ENCODE results near the gene STYK1.
"Not testable (repeated sequence)": the region's sequence is repeated elsewhere in the genome, so short reads cannot be mapped to it uniquely, and the experiment has no call there.

Gene STYK1

DNA sequence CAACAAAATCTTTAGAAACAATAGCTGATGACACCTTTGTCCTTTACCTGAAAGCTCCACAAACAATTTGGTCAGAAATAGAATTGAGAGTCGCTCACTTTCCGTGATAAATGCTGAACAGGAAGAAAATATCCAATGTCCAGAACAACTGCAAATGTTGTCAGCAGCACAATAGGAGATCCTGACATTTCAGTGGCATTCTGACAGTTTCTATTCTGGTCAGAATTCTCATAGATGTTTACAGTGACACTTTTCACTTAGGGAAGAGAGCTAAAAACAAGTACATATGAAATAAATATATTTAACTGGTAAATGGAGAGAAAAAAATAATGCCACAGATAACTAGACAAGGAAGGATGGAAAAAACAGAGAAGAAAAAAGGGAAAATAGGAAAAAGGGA is 99.5 kb downstream of the STYK1 start:
- no peak for DNase-seq (ENCODE audit: low read depth)
- H3K4me3 ChIP-seq (ENCODE audit: low read length), result no peak overlapping the region
- TF ChIP-seq, protein P1, sequence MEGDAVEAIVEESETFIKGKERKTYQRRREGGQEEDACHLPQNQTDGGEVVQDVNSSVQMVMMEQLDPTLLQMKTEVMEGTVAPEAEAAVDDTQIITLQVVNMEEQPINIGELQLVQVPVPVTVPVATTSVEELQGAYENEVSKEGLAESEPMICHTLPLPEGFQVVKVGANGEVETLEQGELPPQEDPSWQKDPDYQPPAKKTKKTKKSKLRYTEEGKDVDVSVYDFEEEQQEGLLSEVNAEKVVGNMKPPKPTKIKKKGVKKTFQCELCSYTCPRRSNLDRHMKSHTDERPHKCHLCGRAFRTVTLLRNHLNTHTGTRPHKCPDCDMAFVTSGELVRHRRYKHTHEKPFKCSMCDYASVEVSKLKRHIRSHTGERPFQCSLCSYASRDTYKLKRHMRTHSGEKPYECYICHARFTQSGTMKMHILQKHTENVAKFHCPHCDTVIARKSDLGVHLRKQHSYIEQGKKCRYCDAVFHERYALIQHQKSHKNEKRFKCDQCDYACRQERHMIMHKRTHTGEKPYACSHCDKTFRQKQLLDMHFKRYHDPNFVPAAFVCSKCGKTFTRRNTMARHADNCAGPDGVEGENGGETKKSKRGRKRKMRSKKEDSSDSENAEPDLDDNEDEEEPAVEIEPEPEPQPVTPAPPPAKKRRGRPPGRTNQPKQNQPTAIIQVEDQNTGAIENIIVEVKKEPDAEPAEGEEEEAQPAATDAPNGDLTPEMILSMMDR (conservative IDR thresholded peaks at IDR 0.05; ENCODE audit: low read depth, low read length), result no peak

DNA sequence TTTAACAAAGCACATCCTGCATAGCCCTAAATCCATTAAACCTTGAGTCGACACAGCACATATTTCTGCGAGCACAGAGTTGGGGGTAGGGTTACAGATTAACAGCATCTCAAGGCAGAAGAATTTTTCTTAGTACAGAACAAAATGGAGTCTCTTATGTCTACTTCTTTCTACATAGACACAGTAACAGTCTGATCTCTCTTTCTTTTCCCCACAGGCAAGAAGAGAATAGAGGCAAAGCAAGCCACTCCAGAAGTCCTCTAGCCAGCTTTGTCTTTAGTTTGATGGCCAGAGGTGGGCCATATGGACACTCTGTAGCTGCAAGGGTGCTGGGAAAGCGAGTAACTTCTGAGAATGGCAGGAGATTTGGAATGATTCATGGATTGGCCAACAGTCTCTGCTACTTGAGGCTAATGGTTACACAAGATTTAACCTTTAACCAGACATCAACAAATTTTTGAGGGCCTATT is 101.8 kb downstream of the STYK1 start:
- not testable (repeated sequence) for H3K4me3 ChIP-seq (ENCODE audit: low read length); DNase-seq (ENCODE audit: low read depth)

DNA sequence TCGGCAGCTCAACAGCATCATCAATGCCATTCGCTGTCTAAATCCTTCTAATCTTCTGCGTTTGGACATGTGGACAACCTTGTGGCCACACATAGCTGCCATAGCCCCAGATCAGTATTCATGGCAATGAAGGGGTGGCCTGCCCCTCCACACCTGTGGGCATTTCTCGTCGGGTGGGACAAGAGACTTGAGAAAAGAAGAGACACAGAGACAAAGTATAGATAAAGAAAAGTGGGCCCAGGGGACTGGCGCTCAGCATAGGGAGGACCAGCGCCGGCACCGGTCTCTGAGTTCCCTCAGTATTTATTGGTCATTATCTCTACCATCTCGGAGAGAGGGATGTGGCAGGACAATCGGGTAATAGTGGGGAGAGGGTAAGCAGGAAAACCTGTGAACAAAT is 102.7 kb downstream of the STYK1 start:
- no peak overlapping the region for H3K4me3 ChIP-seq (ENCODE audit: low read length)
- TF ChIP-seq, protein P1 (conservative IDR thresholded peaks at IDR 0.05; ENCODE audit: low read depth, low read length), result no peak
- DNase-seq (ENCODE audit: low read depth), result no peak

All from retinal pigment epithelial cell (primary cell).